Activated CD4-positive, alpha-beta T cell treated with anti-CD3 and anti-CD28 coated beads for 36 hours (primary cell): Measurements from ENCODE around the gene MSMP. TPM values are rescaled to one million over a fixed set of nuclear protein-coding genes. Genes with fewer than 3 reads are reported as not detected.

Experiments used
- ATAC-seq: fragments of 200-7000 bp; cut with Tn5 transposase; one replicate; pipeline ENCODE4 v1.10.0; 2021; ENCODE audit warnings: mild to moderate bottlenecking, moderate library complexity
- CTCF ChIA-PET: fragments of 350-600 bp; sonication (Branson Sonifier 250); formaldehyde crosslinking; loops from one replicate; lab custom pipeline; 2021; ENCODE audit warnings: antibody characterized with exemption; lab: Charles Lee
- POLR2A ChIA-PET: fragments of 350-600 bp; sonication (Branson Sonifier 250); formaldehyde crosslinking; loops from one replicate; lab custom pipeline; 2021; ENCODE audit warnings: antibody characterized with exemption, inconsistent platforms; lab: Charles Lee
- DNase-seq: peaks from one replicate; pipeline ENCODE4 v3.0.0-alpha.2; 2020
- H3K27ac Mint-ChIP-seq: one replicate; pipeline ENCODE4 v1.8.0; 2021; ENCODE audit warnings: mixed read lengths
- H3K27me3 Mint-ChIP-seq: one replicate; pipeline ENCODE4 v1.8.0; 2021; ENCODE audit warnings: mixed read lengths
- H3K36me3 Mint-ChIP-seq: one replicate; pipeline ENCODE4 v1.8.0; 2021; ENCODE audit warnings: low read depth, mixed read lengths
- H3K4me1 Mint-ChIP-seq: one replicate; pipeline ENCODE4 v1.8.0; 2021; ENCODE audit warnings: mixed read lengths
- H3K4me3 Mint-ChIP-seq: one replicate; pipeline ENCODE4 v1.8.0; 2021; ENCODE audit warnings: mild to moderate bottlenecking, moderate library complexity, mixed read lengths
- H3K9me3 Mint-ChIP-seq: one replicate; pipeline ENCODE4 v1.8.0; 2021; ENCODE audit warnings: low read depth, mixed read lengths
- intact Hi-C, 2 experiments: fragments of 100-400 bp; cut with DNase I in 1 of 2; cut with micrococcal nuclease in 1 of 2; formaldehyde crosslinking; loops; one replicate each; pipeline versions ENCODE4 v1.14.2 to v1.15.1; 2022 to 2024; cut with DNase I, micrococcal nuclease
- total RNA-seq, 2 experiments: library from RNA; stranded (reverse); gene quantifications; one replicate each; pipeline ENCODE4 v1.2.3, GENCODE V29; 2021

The MSMP gene
- total RNA-seq, 2 experiments from 2014 or later: 0.39 TPM; not detected in 1

DNA sequence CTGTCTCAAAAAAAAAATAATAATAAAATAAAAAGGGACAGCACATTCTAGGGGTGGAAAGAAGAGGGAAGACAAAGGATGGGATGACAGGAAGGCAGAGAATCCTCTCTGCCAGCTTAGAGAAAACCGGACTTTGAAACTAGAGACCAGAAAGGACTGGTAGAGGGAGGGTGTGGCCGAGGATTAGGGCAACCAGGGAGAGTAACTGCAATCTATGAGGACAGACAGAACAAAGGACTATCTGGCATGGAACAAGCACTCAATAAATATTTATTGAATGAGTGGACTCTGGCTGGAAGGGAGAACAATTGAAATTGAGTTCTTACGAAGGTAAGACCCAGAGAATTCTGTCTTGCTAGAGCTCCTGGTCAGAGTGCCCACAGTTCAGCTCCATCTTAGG is 7.5 kb downstream of the MSMP start:
- ATAC-seq: no peak
- Mint-ChIP-seq H3K4me1 (peaks cover 47% of the 10 kb centered on the region), H3K27ac (no peak overlapping the region), H3K9me3 (no peaks in the 10 kb centered on the region), H3K27me3 (no peaks in the 10 kb centered on the region), H3K36me3 (peaks cover 24% of the 10 kb centered on the region), H3K4me3 (peak overlapping the region; percentile 81)
- DNase-seq: no peak
- ChIA-PET CTCF (interaction anchor here (0.6 to 4.5 kb wide), 9 partner anchors 8 to 95 kb away, joined by 3 to 54 read pairs (median 9); partner anchors contain the start of genes CREB3 and TLN1), POLR2A (no interaction called here)
- intact Hi-C loops: loop anchor here (5.0 kb wide), 2 partner anchors 89 to 1289 kb away; partner anchors contain the start of genes CCDC107 (in 1 of the 2), DNAI1 (in 1 of the 2), FAM219A (in 1 of the 2) and RMRP (in 1 of the 2)

DNA sequence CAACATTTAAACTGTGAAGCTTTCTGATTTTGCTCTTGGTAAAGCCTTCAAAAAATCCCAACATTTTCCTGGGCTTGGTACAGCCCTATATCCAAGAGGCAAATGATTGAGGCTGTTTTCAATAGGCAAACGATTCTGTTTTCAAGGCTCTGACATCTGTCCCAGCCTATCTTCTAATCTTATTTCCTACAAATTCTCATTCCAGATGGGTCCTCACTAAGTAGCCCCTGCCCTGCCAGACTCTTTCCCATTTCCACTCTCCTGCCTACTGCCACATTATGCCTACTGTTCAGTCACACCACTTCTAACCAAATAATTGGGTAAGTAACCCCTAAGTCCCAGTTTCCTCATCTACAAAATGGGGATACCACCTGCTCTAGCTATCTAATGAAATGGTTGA is 8.5 kb downstream of the MSMP start:
- ATAC-seq: no peak
- ChIA-PET CTCF (interaction anchor here (0.6 to 2.9 kb wide), 7 partner anchors 9 to 113 kb away, joined by 3 to 15 read pairs (median 3); partner anchors contain the start of gene CREB3), POLR2A (no interaction called here)
- no peak for DNase-seq
- intact Hi-C loops: loop anchor here (5.0 kb wide), 2 partner anchors 88 to 1288 kb away; partner anchors contain the start of genes CCDC107 (in 1 of the 2), DNAI1 (in 1 of the 2), FAM219A (in 1 of the 2) and RMRP (in 1 of the 2)
- H3K27ac Mint-ChIP-seq: no peak overlapping the region
- H3K36me3 Mint-ChIP-seq: peaks cover 19% of the 10 kb centered on the region
- no peaks in the 10 kb centered on the region for H3K9me3 Mint-ChIP-seq
- no peak overlapping the region for H3K4me3 Mint-ChIP-seq
- H3K4me1 Mint-ChIP-seq: peaks cover 45% of the 10 kb centered on the region
- H3K27me3 Mint-ChIP-seq: no peaks in the 10 kb centered on the region

DNA sequence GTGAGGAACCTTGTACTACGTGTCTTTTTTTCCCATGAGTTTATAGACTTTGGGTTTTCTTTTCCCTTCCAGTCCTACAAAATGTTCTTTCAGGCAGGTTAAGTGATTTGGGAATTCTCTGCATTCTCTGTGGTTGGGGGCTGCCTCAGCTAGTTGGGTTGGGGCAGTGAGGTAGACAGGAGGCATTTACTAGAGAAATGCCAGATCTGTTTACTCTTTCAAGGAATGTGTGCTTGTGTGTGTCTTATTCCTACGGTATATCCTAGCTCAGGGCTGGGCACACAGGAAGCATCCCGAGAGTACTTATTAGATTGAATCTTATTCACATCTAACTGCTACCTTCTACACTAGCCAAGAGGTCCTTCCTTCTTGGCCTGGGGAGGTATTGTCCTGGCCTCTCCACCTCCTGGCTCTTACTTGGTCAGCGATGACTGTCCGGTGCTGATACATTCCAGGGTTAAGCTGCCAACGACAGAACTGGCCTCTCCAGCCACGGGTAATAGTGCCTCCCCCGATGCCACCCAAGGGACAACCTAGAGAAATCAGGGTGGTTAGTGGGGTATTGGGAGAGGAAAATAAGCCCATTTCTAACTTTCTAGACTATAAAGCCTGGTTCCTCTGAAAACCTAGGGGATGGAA is 10.1 kb downstream of the MSMP start:
- intact Hi-C loops: no loop called here
- DNase-seq (no peak), ATAC-seq (no peak)
- H3K4me3 Mint-ChIP-seq: no peak overlapping the region
- no peaks in the 10 kb centered on the region for H3K9me3 Mint-ChIP-seq
- H3K27me3 Mint-ChIP-seq: no peaks in the 10 kb centered on the region
- H3K27ac Mint-ChIP-seq: no peak overlapping the region
- POLR2A ChIA-PET: interaction anchor here (0.6 kb wide), 1 partner anchor 23 kb away, joined by 3 read pairs; no protein-coding TSS in a partner anchor
- CTCF ChIA-PET: interaction anchor here (0.6 to 2.9 kb wide), 3 partner anchors 9 to 50 kb away, joined by 3 to 15 read pairs (median 3); no protein-coding TSS in a partner anchor
- H3K36me3 Mint-ChIP-seq: peaks cover 24% of the 10 kb centered on the region
- H3K4me1 Mint-ChIP-seq: peaks cover 37% of the 10 kb centered on the region

DNA sequence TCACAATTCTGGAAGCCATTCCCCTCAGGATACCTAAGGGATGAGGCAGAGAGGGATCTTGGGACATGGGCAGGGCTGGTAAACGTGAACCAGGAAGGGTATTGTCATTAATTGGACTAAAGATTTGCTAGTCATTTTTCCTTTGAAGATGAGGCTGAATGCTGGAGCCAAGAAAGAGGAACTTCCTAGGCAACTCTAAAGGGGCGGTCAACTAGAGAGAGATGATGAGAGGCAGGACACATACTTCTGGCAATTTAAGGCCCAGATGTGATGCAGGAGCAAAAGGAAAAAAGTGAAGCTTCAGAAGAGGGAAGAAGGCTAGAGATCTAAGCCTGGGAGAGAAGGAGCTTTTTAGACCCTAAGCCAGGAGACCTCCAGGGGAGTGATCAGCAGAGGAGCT is 10.6 kb downstream of the MSMP start:
- Mint-ChIP-seq H3K9me3 (no peaks in the 10 kb centered on the region), H3K27ac (no peak overlapping the region), H3K36me3 (peaks cover 29% of the 10 kb centered on the region), H3K4me1 (peaks cover 37% of the 10 kb centered on the region), H3K27me3 (no peaks in the 10 kb centered on the region), H3K4me3 (no peak overlapping the region)
- ATAC-seq (no peak), DNase-seq (no peak)
- intact Hi-C loops: no loop called here
- ChIA-PET CTCF (interaction anchor here (1.0 to 2.9 kb wide), 2 partner anchors 8 to 13 kb away, joined by 3 to 15 read pairs; no protein-coding TSS in a partner anchor), POLR2A (no interaction called here)

DNA sequence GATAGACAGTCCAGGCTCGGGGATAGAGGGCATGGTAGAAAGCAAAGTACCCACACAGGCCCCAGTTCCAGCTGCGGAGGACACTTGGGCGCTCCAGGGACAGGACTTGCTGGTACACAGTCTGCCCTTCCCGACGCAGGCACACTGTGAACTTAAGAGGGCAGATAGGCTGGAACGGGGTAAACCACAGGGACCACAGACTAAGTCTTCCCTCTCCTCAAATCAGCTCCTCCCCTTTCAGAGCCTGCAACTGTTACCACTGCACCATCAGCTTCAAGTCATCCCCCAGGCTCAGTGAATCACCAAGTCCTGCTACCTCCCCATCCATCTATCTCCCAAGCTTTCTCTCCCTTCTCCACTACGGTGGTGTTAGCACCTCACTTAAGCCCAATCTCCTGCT is 12.3 kb downstream of the MSMP start:
- ChIA-PET POLR2A (no interaction called here), CTCF (interaction anchor here (0.6 to 1.8 kb wide), 5 partner anchors 10 to 1130 kb away, joined by 3 to 6 read pairs (median 3); partner anchors contain the start of genes CREB3, RPP25L and TLN1)
- Mint-ChIP-seq H3K4me3 (no peak overlapping the region), H3K27me3 (no peaks in the 10 kb centered on the region), H3K27ac (no peak overlapping the region), H3K36me3 (peaks cover 38% of the 10 kb centered on the region), H3K4me1 (peaks cover 22% of the 10 kb centered on the region), H3K9me3 (no peaks in the 10 kb centered on the region)
- no peak for DNase-seq
- intact Hi-C loops: no loop called here
- peak; percentile 57 for ATAC-seq

DNA sequence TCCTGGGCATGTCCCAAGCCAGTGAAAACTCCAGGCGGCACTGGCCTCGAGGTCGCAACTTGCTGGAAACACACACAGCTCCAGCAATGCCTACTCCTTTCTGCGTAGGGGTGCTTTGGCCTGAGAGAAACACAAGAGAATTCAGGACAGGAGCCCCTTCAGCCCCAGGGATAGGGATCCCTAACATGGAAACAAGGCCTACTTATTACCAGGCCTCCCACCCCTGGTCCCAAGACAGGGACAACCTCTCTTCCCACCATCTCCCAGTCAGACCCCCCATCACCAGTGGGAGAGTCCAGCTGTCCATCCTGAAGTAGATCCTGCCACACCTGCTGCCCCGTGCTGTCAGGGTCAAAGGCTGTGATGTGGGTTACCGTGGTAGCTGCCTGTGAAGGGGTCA is 13.8 kb downstream of the MSMP start:
- ATAC-seq (no peak), DNase-seq (no peak)
- CTCF ChIA-PET: interaction anchor here (0.6 to 4.1 kb wide), 7 partner anchors 8 to 142 kb away, joined by 3 to 22 read pairs (median 6); partner anchors contain the start of genes GBA2 and RGP1
- POLR2A ChIA-PET: no interaction called here
- no peak overlapping the region for H3K4me3 Mint-ChIP-seq
- no peaks in the 10 kb centered on the region for H3K27me3 Mint-ChIP-seq
- H3K27ac Mint-ChIP-seq: no peak overlapping the region
- H3K4me1 Mint-ChIP-seq: peaks cover 9% of the 10 kb centered on the region
- no peaks in the 10 kb centered on the region for H3K9me3 Mint-ChIP-seq
- intact Hi-C loops: no loop called here
- peaks cover 43% of the 10 kb centered on the region for H3K36me3 Mint-ChIP-seq

DNA sequence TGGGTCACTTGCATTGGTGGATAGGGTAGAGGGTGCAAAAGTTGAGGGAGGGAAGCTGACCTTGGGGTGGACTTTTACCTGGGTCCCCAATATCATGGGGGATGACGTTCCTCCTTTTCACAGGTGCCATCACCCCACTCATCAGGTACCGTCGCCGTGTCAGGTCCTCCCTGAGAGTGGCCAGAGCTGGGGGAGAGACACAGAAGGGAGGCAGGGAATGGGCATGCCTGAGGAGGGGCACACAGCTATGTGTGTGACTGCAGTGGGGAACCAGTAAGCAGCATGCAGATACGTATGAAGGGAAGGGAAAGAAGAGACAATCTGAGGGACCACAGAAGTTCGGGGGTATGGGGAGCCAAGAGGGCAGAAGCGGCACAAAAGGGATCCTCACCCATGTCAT is 15.2 kb downstream of the MSMP start:
- Mint-ChIP-seq H3K27ac (peak overlapping the region; percentile 5), H3K9me3 (no peaks in the 10 kb centered on the region), H3K4me3 (no peak overlapping the region), H3K4me1 (peaks cover 12% of the 10 kb centered on the region), H3K27me3 (no peaks in the 10 kb centered on the region), H3K36me3 (peaks cover 47% of the 10 kb centered on the region)
- ChIA-PET CTCF (interaction anchor here (0.6 to 4.1 kb wide), 4 partner anchors 9 to 167 kb away, joined by 3 to 22 read pairs (median 10); partner anchors contain the start of genes GBA2 and RGP1), POLR2A (no interaction called here)
- ATAC-seq (no peak), DNase-seq (no peak)
- intact Hi-C loops: loop anchor here in 1 of 2 experiments (10.0 kb wide), 1 partner anchor 254 kb away; no protein-coding TSS in a partner anchor

DNA sequence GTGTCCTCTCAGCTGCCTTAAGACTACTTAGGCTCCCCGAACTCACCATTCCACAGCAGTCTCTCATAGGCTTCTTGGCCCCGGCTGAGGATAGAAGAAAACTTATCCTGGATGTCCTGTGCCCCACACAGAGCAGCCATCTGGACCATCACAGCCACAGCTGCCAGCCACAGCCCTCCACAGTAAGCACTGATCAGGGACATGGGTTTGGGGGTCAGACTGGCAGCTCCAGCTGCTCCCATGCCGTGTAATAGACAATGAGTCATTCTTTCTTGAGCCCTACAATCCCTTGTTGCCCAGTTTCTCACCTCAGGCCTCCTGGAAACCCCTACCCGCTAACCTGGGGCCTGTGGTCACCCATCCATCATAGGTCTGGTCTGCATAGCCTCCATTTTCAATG is 15.9 kb downstream of the MSMP start:
- Mint-ChIP-seq H3K27ac (no peak overlapping the region), H3K27me3 (no peaks in the 10 kb centered on the region), H3K4me3 (no peak overlapping the region), H3K9me3 (no peaks in the 10 kb centered on the region), H3K36me3 (peaks cover 40% of the 10 kb centered on the region), H3K4me1 (peaks cover 20% of the 10 kb centered on the region)
- ATAC-seq: no peak
- no peak for DNase-seq
- intact Hi-C loops: loop anchor here in 1 of 2 experiments (10.0 kb wide), 1 partner anchor 253 kb away; no protein-coding TSS in a partner anchor
- CTCF ChIA-PET: interaction anchor here (0.6 to 4.1 kb wide), 5 partner anchors 9 to 166 kb away, joined by 3 to 22 read pairs (median 5); partner anchors contain the start of genes GBA2 and RGP1
- POLR2A ChIA-PET: interaction anchor here (0.6 kb wide), 1 partner anchor 1432 kb away, joined by 3 read pairs; no protein-coding TSS in a partner anchor

DNA sequence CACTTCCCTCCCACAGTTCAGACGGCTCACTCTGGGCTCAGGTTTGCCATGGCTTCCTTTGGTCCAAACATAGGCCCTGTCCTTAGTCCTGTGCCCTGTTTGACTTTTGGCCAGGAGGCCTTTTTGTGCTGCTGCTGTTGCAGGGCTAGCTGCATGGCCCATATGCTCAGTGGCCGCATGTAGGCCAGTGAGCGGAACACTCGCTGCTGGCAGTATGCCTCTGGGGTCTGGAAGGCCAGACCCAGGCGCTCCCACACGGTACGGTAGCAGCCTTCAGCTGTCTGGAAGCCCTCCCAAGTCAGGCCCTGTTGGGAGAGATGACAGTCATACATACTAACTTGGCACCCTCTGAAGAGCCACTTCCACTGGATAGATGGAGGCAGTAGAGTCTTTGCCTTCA is 16.9 kb downstream of the MSMP start:
- intact Hi-C loops: loop anchor here in 1 of 2 experiments (10.0 kb wide), 1 partner anchor 252 kb away; no protein-coding TSS in a partner anchor
- H3K36me3 Mint-ChIP-seq: peaks cover 39% of the 10 kb centered on the region
- no peak overlapping the region for H3K27ac Mint-ChIP-seq
- H3K4me1 Mint-ChIP-seq: peaks cover 19% of the 10 kb centered on the region
- ATAC-seq (no peak), DNase-seq (no peak)
- no peaks in the 10 kb centered on the region for H3K27me3 Mint-ChIP-seq
- no peaks in the 10 kb centered on the region for H3K9me3 Mint-ChIP-seq
- ChIA-PET CTCF (interaction anchor here (0.5 to 4.1 kb wide), 6 partner anchors 8 to 145 kb away, joined by 3 to 22 read pairs (median 5); partner anchors contain the start of genes GBA2, RGP1 and SPAG8), POLR2A (no interaction called here)
- no peak overlapping the region for H3K4me3 Mint-ChIP-seq

DNA sequence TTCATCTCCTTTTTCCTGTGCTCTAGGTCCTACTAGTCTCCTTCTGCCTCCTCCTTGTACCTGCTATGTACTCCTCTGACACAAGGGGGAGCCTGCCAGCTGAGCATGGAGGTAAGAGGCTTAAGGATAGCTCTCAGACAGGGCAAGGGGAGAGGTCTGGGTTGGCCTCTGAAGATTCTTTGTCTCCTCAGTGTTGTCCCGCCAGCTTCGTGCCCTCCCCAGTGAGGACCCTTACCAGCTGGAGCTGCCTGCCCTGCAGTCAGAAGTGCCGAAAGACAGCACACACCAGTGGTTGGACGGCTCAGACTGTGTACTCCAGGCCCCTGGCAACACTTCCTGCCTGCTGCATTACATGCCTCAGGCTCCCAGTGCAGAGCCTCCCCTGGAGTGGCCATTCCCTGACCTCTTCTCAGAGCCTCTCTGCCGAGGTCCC is 17.9 kb downstream of the MSMP start:
- Mint-ChIP-seq H3K36me3 (peaks cover 41% of the 10 kb centered on the region), H3K4me1 (peaks cover 18% of the 10 kb centered on the region), H3K27me3 (no peaks in the 10 kb centered on the region), H3K27ac (no peak overlapping the region), H3K9me3 (no peaks in the 10 kb centered on the region), H3K4me3 (no peak overlapping the region)
- POLR2A ChIA-PET: interaction anchor here (1.1 kb wide), 1 partner anchor 12 kb away, joined by 4 read pairs; no protein-coding TSS in a partner anchor
- intact Hi-C loops: loop anchor here (1.0 to 10.0 kb wide), 2 partner anchors 146 to 251 kb away; no protein-coding TSS in a partner anchor
- CTCF ChIA-PET: interaction anchor here (0.6 to 2.9 kb wide), 16 partner anchors 8 to 333 kb away, joined by 3 to 44 read pairs (median 4); partner anchors contain the start of genes ARHGEF39, GBA2 and RGP1
- peak; percentile 11 for ATAC-seq
- DNase-seq: peak; percentile 78

DNA sequence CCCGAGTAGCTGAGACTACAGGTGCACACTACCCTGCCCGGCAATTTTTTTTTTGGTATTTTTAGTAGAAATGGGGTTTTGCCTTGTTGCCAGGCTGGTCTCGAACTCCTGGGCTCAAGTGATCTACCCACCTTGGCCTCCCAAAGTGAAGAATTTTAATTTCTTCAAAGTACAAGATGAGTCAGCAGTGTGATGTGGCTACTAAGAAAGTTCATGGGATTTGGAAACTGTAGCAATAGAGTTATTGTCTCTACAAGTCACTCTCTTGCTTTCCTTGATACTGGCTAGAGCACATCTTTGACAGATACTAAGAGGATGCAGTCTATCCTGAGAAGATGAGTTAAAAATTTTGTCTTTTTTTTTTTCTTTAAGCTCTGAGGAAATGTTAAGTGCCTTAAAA is 20.0 kb downstream of the MSMP start:
- intact Hi-C loops: loop anchor here (5.0 to 10.0 kb wide), 6 partner anchors 117 to 1277 kb away; partner anchors contain the start of genes CD72 (in 1 of the 2), DNAI1 (in 1 of the 2), FAM219A (in 1 of the 2) and GNE (in 1 of the 2)
- peak overlapping the region; percentile 16 for H3K27ac Mint-ChIP-seq
- H3K27me3 Mint-ChIP-seq: no peaks in the 10 kb centered on the region
- H3K36me3 Mint-ChIP-seq: peaks cover 37% of the 10 kb centered on the region
- DNase-seq (no peak), ATAC-seq (no peak)
- ChIA-PET CTCF (interaction anchor here (0.6 to 2.9 kb wide), 9 partner anchors 10 to 117 kb away, joined by 3 to 44 read pairs (median 6); partner anchors contain the start of genes GBA2 and RGP1), POLR2A (interaction anchor here (0.6 kb wide), 1 partner anchor 385 kb away, joined by 4 read pairs; no protein-coding TSS in a partner anchor)
- H3K9me3 Mint-ChIP-seq: no peaks in the 10 kb centered on the region
- H3K4me1 Mint-ChIP-seq: peaks cover 21% of the 10 kb centered on the region
- no peak overlapping the region for H3K4me3 Mint-ChIP-seq
